Muscle of back (tissue), 13 donors: Measurements from ENCODE around the gene SLC16A6. TPM values are rescaled to one million over a fixed set of nuclear protein-coding genes. Genes with fewer than 3 reads are reported as not detected.
"Not testable (repeated sequence)": the region's sequence is repeated elsewhere in the genome, so short reads cannot be mapped to it uniquely, and the experiment has no call there.

Experiments
- DNase-seq, 3 donors: peaks; one replicate each; pipeline versions ENCODE4 v3.0.0 to v3.0.0-alpha.2; 2013
- long read RNA-seq, 9 donors: transcript quantifications; one replicate each; lab custom pipeline, GENCODE V29; 2026
- polyA plus RNA-seq, 10 donors: library from polyadenylated mRNA; unstranded; fragments of 120-200 nt; gene quantifications; one replicate each; pipeline ENCODE4 v1.2.1, GENCODE V29; 2013; ENCODE audit not compliant: insufficient read length in 10 of 10

Gene SLC16A6, protein sequence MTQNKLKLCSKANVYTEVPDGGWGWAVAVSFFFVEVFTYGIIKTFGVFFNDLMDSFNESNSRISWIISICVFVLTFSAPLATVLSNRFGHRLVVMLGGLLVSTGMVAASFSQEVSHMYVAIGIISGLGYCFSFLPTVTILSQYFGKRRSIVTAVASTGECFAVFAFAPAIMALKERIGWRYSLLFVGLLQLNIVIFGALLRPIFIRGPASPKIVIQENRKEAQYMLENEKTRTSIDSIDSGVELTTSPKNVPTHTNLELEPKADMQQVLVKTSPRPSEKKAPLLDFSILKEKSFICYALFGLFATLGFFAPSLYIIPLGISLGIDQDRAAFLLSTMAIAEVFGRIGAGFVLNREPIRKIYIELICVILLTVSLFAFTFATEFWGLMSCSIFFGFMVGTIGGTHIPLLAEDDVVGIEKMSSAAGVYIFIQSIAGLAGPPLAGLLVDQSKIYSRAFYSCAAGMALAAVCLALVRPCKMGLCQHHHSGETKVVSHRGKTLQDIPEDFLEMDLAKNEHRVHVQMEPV
- 1 to 10 TPM in 2 of 10 donors, under 1 TPM in 8; 0.35 to 1.1 (median 0.59) TPM for polyA plus RNA-seq
- long read RNA-seq, donor 1, result 0 reads
- long read RNA-seq, donor 2, result 0 reads
- long read RNA-seq, donor 3, result 0 reads
- long read RNA-seq, donor 4, result 0 reads
- long read RNA-seq, donor 5, result 0 reads
- long read RNA-seq, donor 6, result 0 reads
- long read RNA-seq, donor 7, result 0 reads
- long read RNA-seq, donor 8, result 0 reads
- long read RNA-seq, donor 9, result 0 reads

DNA sequence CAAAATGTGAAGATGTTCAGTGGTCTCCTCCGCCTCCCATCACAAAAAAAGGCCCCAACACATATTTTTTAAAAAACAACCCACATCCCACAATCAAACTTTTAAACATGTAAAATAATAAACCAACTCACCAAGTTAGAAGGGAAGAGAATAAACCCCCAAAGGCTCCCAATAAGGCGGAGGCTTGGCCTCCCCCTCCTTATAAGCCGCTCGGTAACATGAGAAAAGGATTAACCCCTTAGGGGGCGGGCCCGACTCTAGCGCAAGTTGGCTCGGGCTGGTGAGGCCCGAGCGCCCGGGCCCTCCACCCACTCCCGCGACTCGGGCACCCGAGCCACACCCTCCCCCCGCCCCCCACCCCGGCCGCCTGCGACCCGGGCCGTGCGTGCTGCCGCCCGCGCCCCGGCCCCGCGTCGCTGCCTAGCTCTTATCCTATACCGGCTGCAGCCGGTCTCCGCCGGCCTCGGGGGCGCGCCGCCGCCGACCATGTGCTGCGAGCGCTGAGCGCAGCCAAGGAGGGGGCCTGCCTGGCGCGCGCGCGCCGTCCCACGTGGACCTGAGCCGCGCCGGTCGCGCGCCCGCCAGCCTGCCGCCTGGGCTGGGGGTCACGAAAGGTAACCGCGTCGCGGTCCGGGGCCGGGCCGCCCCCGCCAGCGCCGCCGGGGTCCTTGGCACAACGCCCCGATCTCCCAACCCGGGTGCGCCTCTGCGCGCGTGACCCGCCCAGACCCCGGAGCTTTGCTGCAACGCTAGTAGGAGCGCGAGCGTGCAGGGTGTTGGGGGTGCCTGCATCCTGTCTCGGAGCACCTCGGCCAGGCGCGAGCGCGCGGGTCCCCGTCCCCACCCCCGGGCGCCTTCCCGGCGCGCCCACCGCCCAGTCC, at the start of gene SLC16A6, which contains the start of gene ARSG:
TSS of gene SLC16A6 (minus strand) at position 173 of the 881 bp plus-strand sequence. CDS start 12,807 bp downstream, outside the sequence.
TSS of gene ARSG (plus strand) at position 541 of the 881 bp plus-strand sequence. CDS start 15,999 bp downstream, outside the sequence.
- peak; percentile 64 to 86 (median 76) for DNase-seq

DNA sequence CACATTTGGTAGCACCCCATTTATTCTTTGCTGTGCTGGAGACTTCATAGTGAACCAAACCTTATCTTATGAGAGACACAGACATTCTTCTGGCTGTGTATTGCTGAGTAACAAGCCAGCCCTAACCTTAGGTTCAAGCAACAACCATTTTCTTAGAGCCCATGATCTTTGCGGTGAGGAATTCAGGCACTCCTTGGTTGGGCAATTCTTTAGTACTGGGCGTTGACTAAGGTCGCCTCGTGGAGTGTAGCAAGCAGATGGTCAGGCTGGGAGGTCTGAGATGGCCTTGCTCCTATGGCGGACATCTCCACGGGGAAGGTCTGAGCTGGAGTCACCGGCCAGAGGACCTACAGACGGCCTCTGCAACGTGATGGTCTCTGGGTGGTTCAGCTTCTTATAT, 43.5 kb upstream of the SLC16A6 start:
- DNase-seq, result no peak

DNA sequence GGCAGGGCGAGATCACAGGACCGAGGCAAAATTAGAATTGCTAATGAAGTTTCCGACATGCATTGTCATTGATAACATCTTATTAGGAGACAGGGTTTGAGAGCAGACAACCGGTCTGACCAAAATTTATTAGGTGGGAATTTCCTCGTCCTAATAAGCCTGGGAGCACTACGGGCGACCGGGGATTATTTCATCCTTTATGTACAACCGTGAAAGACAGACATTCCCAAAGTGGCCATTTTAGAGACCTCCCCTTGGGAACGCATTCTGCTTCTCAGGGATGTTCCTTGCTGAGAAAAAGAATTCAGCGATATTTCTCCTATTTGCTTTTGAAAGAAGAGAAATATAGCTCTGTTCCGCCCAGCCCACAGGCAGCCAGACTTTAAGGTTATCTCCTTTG, 41.0 kb upstream of the SLC16A6 start:
- not testable (repeated sequence) for DNase-seq

DNA sequence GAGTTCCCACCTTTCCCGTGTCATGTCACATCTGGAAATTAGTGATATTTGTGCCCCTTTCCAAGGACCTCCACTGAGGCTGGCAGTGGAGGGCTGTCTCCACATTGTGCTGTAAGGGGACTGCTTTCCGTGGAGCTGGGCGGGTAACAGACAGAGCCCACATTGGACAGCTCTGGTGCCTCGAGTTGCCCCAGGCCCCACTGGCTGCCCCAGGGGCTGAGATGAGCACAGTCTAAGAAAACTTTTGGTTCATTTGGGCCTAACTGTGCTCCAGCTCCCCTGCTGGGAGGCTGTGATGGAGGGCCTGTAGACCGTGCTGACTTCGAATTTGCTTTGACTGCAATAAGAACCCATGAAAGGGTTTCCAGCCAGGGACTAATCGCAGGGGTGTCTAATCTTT, 38.4 kb upstream of the SLC16A6 start:
- DNase-seq, result no peak

DNA sequence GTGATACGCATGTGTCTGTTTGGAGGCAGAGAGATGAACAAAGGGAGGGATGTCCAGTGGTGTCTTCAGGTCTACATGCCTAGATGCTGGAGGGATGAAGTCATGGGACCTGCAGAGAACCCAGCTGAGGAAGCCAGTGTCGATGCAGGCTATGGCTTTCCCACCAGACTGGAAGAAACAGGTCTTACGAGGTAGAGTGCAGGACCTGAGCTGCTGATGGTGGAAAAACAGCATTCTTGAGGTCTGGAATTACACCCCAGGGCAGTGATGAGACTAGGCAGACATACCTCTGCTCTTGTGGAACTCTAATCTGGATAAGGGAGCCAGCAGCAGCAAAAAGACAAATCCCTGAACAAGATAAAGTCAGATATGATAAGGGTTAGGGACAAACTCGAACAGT, 37.7 kb upstream of the SLC16A6 start:
- DNase-seq, result no peak

DNA sequence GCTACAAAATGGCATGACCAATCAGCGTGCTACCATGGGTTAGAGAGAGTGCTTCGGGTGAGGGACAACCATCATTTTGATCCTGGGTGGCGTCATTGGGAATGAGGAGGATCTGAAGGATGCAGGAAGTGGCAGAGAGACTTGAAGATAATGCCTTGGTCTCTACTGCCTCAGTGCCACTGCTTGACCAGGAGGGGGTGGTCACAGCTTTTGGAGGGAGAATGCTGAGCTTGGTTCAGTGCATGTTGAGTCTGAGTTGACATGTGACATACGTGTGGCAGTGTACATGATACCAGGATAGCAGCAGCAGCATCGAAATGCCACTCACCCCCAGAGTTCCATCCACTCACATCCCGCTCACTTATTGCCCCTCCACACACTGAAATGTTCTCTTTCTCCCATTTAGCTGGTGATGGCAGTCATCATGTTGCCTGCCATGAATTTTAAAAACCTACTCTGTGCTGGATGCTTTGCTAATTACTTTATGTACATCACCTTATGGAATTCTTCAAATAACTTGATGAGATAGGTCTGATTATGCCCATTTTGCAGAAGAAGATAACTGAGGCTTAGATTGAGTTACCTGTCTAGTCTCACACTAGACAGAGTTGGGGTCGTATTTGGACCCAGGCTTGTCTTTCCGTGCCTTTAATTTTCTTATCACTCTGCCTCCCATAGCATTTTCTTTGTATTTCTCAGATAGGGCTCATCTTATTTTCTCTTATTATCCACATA, 37.1 kb upstream of the SLC16A6 start:
- DNase-seq, result no peak

DNA sequence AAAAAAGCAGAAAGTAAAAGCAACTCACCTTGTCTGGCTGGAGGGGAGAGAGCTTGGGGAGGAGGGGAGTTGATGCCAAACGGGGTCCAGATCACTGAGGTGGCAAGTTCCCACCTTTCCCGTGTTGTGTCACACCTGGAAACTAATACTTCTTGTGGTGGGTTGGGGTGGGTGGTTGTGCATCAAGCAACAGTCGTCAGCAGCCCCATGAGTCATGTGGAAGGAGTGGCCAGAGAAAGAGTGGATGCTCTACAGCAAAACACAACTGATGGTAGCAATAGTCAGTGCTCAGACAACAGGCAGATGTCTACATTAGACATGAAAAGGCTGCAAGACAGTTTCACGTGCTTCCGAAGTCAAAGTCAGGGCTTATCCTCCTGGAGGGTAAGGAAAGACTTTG, 35.8 kb upstream of the SLC16A6 start:
- no peak for DNase-seq

DNA sequence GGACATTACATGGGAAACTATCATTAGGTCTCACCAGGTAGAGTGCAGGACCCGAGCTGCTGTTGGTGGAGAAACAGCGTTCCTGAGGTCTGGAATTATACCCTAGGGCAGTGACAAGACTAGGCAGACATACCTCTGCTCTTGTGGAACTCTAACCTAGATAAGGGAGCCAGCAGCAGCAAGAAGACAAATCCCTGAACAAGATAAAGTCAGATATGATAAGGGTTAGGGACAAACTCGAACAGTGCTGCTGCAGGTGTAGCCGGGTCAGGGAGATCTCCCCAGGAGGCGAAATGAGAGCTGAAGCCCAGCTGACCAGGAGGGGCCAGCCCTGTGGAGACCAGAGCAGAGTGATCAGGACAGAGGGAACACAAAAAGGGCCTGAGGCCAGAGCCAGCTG, 35.0 kb upstream of the SLC16A6 start:
- no peak for DNase-seq

DNA sequence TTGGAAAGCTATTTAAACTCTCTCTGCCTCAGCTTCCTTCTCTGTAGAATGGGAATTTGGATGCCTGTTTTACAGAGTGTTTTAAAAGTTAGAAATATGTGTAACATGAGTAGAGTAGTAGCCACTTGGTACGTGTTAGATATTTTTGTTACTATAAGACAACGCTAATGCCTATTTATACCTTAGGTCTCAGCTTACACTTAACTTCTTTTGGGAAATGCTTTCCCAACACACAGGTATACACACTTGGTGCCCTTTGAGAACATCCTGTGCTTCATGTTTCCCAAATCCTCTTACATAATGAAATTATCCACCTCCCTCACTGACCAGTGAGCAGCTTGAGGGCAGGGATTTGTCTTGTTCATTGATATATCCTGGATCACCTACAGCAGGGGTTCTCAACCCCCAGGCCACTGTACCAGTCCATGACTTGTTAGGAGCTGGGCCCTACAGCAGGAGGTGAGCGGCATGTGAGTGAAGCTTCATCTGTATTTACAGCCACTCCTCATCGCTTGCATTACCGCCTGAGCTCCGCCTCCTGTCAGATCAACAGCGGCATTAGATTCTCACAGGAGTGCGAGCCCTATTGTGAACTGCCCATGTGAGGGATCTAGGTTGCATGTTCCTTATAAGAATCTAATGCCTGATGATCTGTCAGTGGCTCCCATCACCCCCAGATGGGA, 33.9 kb upstream of the SLC16A6 start:
- DNase-seq, result no peak

DNA sequence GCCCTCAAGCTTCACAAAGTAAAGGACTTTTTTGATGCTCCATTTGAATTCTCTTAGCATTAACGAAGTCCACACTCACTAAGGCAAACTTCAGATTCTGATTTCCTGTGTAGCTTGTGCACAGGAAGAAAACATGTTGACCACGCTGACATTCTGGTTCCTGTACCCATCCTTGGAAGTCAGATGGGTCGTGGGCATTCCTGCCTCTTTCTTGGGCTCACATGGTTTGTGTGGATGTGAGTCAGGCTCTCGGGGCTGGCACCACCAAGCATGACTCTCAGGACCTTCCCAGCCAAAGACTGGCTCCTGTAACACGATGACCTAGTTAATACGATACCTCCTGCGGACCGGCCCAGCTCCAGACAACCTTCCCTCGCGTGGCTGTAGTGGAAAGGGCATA, 33.2 kb upstream of the SLC16A6 start:
- DNase-seq, result no peak

DNA sequence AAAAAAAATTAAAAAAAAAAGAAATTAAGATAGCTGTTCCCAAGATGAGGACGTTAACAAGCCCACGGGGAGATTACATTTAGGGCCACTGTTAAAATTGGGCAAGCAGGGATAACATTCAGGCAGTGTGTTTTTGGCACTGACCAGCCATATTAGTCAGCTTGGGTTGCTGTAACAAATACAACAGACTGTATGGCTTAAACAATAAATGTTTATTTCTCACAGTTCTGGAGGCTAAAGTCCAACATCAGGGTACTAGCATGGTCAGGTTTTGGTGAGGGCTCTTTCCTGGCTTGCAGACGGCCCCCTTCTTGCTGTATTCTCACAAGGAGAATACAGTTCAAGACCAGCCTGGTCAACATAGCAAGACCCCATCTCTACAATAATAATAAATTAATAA, 31.7 kb upstream of the SLC16A6 start:
- no peak for DNase-seq

DNA sequence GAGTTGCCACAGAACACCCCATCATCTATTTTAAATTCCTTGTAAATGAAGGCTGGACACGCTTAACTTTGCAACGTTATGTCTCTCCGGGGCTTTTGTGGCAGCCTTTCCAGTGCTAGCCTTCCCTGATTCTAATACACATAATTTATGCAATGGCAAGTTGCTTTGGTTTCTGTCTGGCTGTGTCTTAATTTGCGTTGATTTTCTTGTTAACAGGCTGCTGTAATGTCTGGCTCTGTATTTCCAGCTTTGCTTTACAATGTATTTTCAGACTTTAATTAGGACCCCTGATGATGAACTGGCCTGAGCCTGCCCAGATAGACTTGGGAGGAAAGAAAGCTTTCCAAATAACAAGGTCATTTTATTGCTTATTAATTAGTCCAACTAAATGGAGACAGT, 30.6 kb upstream of the SLC16A6 start:
- no peak for DNase-seq

DNA sequence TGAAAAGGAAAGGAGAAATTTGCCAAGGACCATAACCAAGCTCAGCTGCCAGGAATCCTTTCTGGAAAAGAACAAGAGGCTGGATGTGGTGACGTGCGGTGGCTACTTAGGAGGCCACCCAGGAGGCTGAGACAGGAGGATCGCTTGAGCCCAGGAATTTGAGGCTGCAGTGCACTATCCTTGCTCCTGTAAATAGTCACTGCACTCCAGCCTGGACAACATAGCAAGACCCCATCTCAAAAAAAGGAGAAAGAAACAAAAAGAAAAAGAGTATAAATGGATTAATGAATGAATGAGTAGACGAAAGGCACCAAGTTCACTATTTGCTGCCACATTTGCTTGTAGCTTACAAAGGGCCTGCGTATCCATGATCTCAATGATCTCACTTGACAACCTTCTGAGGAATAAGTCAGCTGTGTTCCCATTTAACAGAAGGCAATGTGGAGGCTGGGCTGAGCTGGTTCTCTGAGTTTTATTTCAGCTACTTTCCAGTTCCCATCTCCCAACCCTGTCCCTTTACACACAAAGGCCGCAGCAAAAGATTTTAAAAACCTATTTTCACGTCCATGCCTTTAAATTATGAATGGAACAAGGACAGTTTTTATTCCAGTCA, 30.1 kb upstream of the SLC16A6 start:
- DNase-seq, result no peak

DNA sequence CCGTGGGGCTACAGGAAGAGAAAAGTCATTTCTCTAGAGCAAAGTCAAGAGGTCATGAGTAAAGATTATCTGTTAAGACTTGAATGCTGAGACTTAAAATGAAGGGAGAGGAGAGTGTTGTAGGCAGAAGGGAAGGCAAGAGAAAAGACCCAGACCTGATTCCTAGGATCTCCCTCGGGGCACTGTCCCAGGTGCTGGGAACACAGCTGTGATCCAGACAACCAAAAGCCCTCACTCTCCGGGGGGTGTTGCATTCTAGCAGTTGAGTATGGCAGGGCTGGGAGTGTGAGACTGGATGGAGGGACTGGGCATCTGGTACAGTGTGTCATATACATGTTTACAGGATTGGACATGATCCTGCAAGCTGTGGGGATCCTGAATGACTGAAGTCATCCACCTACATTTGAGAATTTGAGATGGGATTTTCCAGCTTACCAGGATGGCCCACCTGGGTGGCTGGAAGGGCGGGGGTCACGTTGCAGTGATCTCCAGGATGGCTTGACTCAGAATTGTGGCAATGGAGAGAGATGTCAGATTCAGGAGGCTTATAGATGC, 29.5 kb upstream of the SLC16A6 start:
- DNase-seq, result no peak

DNA sequence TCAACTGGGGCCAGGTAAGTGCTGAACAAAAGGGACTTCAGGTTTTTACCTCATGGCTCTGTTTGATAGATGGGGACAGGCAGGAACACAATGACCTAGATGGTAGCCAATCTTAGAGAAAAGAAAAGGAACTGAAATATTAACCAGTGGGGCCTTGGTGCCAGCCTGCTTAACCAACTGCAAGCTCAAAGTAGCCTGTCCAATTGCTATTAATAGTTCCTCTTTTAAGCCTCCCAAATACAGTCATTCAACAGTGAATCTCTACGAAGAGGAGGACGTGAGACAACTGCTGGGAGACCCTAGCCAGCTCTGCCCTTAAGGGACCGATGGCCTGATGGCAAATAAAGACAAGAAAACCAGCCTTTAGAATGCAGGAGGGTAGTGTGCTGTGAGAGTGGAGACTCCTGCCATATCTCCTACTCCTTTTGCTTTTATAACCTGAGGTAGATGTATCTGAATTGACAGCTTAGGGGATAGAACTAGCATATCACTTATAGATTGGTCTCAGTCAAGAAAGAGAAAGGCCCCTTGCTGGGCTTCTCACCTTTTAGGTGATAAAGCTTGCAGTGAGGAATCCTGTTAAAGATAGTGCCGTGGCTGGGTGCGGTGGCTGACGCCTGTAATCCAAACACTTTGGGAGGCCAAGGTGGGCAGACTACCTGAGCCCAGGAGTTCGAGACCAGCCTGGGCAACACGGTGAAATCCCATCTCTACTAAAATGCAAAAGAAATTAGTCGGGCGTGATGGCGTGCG, 28.7 kb upstream of the SLC16A6 start:
- no peak for DNase-seq

DNA sequence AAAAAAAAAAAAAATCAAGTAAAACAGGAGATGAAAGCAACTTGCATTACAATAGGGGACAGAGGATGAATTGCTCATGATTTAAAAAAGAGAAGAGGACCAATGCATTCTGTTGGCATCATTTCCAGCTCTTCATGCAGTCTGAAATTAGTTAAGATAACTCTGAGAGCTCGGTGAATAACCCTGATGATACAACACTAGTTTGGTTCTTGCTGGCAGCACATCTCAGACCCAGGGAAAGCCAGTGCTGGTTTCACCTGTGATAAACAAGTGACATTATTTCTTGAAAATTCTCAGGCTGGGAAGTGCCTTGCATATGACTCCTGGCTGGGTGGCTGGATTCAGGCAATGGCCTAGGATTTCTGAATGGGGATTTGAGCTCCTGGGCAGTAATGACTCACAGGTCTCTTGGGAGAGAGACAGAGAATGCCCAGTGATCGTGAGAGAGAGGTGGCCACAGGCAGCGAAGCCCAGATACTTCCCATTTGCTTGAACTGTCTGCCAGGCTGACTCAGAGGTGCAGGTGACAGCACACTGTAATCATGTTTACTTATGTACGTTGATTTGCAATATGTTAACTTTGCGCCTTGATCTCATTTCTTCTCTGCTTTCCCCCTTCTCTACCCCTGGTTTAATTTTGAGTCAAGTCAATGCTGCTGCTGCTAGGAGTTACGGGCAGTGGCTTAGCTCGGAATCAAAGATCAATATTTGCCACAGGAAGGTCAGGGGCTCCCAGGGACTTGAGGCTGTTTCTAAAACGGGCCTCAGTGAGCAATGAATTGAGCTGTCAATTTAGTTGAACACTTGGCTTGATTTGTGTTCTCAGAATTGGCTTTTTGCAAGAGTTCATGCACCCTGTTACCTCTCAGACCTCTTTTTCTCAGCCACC, 27.4 kb upstream of the SLC16A6 start:
- no peak for DNase-seq

DNA sequence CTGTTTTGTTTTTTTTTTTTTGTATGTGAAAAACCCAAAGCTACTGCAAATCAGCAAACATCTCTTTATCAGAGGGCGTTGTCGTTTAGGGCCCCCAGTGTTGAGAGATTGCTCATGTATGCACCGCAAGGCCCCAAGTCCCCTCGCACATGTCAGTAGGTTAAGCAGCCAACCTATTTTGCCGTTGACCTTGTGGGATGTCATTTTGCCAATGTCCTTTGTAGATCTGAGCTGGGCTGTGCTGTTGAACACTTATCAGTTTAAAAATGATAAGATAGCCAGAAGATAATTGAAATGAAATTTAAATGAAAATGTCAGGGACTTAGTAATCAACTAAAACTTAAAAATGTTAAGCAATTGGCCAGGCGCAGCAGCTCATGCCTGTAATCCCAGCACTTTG, 26.5 kb upstream of the SLC16A6 start:
- DNase-seq, result no peak

DNA sequence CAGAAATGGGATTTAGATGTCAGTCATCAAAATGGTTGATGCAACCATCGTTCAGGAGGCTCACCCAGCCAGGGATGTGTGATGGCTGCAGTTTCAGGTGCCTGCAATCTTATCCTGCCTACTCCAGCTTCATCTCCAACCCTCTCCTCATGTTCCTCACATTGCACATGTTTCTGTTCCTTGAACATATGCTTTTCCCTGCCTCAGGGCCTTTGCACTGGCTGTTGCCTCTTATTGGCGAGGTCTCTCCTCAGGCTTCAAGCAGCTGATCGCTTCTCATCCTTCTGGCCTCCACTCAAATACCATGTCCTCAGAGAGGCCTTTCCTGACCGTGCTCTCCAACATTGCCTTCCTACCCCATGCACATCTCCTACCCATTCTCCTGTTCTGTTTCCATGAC, 25.0 kb upstream of the SLC16A6 start:
- DNase-seq, result no peak
